Measurements from ENCODE around the gene MBD3L4. TPM values are rescaled to one million over a fixed set of nuclear protein-coding genes. Genes with fewer than 3 reads are reported as not detected.
A peak's percentile ranks its signal among the peaks of the same experiment; 100 is the strongest.

MBD3L4 gene
- total RNA-seq, 1 donor = not detected

DNA sequence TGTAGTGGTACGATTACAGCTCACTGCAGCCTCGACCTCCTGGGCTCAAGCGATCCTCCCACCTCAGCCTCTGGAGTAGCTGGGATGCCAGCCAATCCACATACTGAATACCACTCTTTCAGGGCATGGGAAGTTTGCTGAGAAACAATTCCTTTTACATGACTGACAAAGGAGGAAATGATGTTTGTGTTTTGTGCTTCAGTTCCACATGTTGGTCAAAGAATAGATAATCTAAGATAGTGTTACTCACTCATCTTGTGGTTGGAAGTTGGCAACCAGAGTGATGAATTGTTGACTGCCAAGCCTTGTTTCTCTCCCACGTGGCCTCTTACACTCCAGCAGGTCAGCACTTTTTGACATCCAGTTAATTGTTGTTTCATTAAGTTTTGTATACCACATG lies 26.3 kb downstream of the MBD3L4 start:
- DNase-seq (ENCODE audit: low read depth) = no peak
- TF ChIP-seq, protein P1, sequence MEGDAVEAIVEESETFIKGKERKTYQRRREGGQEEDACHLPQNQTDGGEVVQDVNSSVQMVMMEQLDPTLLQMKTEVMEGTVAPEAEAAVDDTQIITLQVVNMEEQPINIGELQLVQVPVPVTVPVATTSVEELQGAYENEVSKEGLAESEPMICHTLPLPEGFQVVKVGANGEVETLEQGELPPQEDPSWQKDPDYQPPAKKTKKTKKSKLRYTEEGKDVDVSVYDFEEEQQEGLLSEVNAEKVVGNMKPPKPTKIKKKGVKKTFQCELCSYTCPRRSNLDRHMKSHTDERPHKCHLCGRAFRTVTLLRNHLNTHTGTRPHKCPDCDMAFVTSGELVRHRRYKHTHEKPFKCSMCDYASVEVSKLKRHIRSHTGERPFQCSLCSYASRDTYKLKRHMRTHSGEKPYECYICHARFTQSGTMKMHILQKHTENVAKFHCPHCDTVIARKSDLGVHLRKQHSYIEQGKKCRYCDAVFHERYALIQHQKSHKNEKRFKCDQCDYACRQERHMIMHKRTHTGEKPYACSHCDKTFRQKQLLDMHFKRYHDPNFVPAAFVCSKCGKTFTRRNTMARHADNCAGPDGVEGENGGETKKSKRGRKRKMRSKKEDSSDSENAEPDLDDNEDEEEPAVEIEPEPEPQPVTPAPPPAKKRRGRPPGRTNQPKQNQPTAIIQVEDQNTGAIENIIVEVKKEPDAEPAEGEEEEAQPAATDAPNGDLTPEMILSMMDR (IDR thresholded peaks at IDR 0.05; ENCODE audit: insufficient read depth, low read depth, low read length) = no peak
- no peak overlapping the region for H3K4me3 ChIP-seq (ENCODE audit: low read depth, low read length)

DNA sequence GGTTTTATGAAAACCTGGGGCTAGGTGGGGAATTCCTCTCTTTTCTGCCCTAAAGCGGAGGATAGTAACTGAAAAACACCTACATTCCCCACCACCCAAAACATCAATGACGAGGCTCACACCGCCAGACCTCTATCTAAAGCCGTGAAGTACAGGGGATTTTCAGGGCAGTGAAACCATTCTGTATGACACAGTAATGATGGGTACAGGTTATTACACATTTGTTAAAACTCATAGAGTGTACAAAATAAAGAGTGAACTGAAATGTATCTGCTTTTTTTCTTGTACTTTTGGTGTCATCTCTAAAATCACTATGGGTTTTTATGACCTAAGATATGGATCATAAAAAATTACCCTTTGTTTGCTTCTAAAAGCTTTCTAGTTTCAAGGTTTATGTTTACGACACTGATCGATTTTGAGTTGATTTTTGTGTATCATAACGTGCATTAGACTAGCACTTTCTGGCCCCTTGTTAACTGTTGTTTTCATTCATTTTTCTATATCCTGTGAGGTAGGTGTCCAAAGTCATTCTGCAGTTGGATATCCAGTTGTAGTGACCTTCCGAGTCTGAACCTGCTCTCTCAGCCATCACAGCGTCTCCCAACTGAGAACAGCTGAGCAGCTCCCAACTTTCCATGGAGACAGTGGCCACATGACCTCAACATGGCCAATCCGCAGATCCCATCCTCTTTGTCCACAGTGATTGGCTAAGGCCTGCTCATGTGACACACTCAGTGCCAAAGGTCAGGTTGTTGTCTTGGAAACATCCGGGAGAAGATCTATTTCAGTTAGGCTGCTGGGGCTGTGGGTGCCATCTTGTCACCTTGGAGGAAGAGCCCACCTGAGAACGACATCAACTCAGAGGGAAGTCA lies 29.0 kb downstream of the MBD3L4 start:
- no peak for DNase-seq (ENCODE audit: low read depth)
- TF ChIP-seq, protein P1 (IDR thresholded peaks at IDR 0.05; ENCODE audit: insufficient read depth, low read depth, low read length) = no peak
- no peak overlapping the region for H3K4me3 ChIP-seq (ENCODE audit: low read depth, low read length)

DNA sequence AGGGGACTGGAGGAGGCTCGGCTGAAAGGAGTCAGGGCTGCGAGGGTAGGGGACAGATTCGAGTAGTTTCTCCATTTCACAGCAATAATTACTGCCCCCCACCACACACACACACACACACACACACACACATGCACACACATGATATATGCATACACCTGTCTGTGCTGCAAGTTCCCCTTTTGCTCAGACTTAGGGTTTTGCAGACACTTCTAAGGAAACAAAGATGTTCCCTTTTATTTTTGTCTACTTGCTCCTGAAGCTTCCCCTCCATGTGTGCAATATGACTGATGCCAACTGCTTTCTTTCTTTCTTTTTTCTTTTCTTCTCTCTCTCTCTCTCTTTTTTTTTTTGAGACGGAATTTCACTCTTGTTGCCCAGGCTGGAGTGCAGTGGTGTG lies 32.1 kb downstream of the MBD3L4 start:
- DNase-seq (ENCODE audit: low read depth) = no peak
- TF ChIP-seq, protein P1 (IDR thresholded peaks at IDR 0.05; ENCODE audit: insufficient read depth, low read depth, low read length) = no peak
- no peak overlapping the region for H3K4me3 ChIP-seq (ENCODE audit: low read depth, low read length)

- TF ChIP-seq, protein P1 (IDR thresholded peaks at IDR 0.05; ENCODE audit: insufficient read depth, low read depth, low read length) = no peak
- DNase-seq (ENCODE audit: low read depth) = no peak
- H3K4me3 ChIP-seq (ENCODE audit: low read depth, low read length) = no peak overlapping the region
Observed at GRCh38 chr19:7006135-7006704, 33.8 kb downstream of the MBD3L4 start.

DNA sequence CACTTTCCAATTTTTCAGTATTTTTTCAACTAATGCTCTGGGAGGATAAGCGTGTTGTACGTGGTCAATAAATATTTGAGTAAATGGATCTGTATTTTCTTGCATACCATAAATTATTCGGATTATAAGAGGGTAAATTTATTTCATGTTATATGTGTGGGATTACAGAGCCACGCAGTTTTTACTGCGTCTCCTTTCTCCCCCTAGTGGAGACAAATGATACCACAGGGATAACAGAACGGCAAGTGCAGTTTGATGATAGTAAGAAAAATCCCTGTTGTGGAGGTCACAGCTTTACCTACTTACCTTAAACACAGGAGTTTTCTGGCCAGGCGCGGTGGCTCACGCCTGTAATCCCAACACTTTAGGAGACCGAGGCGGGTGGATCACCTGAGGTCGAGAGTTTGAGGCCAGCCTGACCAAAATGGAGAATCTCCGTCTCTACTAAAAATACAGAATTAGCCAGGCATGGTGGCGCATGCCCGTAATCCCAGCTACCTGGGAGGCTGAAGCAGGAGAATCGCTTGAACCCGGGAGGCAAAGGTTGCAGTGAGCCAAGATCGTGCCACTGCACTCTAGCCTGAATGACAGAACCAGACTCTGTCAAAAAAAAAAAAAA lies 35.6 kb downstream of the MBD3L4 start:
- no peak overlapping the region for H3K4me3 ChIP-seq (ENCODE audit: low read depth, low read length)
- peak; percentile 36 for DNase-seq (ENCODE audit: low read depth)
- TF ChIP-seq, protein P1 (IDR thresholded peaks at IDR 0.05; ENCODE audit: insufficient read depth, low read depth, low read length) = peak; percentile 78

DNA sequence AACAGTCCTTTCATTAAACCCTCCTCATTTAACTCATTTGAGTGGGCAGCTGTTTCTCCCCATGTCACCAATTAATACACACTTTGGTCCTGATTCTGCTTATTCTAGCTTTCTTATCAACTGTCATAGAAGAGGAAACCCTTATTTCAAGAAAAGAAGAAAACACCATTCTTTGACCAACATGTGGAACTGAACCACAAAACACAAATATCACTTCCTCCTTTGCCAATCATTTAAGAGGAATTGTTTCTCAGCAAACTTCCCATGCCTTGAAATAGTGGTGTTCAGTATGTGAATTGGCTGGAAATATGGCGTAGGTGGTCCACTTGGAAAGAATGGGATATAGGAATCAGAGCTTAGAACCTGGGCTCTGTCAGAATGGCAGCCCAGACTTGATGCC lies 39.2 kb downstream of the MBD3L4 start:
- no peak overlapping the region for H3K4me3 ChIP-seq (ENCODE audit: low read depth, low read length)
- TF ChIP-seq, protein P1 (IDR thresholded peaks at IDR 0.05; ENCODE audit: insufficient read depth, low read depth, low read length) = no peak
- no peak for DNase-seq (ENCODE audit: low read depth)

Data from fibroblast of villous mesenchyme (primary cell).